ENCODE data around the gene CDC42BPB.

DNA sequence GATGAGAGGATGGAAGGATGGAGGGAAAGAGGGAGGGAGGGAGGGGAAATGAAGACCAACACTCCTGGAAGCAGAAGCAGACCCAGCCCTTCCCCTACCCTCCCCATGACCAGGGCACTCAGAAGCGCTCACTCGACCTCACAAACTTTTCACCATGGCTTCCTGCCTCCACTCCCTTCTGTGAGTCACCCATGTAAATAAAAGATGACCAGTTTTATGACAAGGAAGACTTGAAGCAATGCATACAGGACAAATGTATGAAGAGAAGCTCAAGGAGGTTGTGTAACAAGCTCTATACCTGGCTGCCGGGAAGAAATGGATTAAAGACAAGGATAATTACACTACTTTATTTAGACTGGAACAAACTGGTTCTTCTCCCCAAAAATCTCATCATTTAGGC is 63.8 kb downstream of the CDC42BPB start:
- TF ChIP-seq, protein P1, sequence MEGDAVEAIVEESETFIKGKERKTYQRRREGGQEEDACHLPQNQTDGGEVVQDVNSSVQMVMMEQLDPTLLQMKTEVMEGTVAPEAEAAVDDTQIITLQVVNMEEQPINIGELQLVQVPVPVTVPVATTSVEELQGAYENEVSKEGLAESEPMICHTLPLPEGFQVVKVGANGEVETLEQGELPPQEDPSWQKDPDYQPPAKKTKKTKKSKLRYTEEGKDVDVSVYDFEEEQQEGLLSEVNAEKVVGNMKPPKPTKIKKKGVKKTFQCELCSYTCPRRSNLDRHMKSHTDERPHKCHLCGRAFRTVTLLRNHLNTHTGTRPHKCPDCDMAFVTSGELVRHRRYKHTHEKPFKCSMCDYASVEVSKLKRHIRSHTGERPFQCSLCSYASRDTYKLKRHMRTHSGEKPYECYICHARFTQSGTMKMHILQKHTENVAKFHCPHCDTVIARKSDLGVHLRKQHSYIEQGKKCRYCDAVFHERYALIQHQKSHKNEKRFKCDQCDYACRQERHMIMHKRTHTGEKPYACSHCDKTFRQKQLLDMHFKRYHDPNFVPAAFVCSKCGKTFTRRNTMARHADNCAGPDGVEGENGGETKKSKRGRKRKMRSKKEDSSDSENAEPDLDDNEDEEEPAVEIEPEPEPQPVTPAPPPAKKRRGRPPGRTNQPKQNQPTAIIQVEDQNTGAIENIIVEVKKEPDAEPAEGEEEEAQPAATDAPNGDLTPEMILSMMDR (IDR thresholded peaks at IDR 0.05): no peak
- TF ChIP-seq POLR2AphosphoS5 (IDR thresholded peaks at IDR 0.05; ENCODE audit: low read depth, low read length) (no peak), SIN3A (IDR thresholded peaks at IDR 0.05; ENCODE audit: borderline replicate concordance, insufficient read depth, low read depth, low read length) (no peak)
- TF ChIP-seq, protein P2, sequence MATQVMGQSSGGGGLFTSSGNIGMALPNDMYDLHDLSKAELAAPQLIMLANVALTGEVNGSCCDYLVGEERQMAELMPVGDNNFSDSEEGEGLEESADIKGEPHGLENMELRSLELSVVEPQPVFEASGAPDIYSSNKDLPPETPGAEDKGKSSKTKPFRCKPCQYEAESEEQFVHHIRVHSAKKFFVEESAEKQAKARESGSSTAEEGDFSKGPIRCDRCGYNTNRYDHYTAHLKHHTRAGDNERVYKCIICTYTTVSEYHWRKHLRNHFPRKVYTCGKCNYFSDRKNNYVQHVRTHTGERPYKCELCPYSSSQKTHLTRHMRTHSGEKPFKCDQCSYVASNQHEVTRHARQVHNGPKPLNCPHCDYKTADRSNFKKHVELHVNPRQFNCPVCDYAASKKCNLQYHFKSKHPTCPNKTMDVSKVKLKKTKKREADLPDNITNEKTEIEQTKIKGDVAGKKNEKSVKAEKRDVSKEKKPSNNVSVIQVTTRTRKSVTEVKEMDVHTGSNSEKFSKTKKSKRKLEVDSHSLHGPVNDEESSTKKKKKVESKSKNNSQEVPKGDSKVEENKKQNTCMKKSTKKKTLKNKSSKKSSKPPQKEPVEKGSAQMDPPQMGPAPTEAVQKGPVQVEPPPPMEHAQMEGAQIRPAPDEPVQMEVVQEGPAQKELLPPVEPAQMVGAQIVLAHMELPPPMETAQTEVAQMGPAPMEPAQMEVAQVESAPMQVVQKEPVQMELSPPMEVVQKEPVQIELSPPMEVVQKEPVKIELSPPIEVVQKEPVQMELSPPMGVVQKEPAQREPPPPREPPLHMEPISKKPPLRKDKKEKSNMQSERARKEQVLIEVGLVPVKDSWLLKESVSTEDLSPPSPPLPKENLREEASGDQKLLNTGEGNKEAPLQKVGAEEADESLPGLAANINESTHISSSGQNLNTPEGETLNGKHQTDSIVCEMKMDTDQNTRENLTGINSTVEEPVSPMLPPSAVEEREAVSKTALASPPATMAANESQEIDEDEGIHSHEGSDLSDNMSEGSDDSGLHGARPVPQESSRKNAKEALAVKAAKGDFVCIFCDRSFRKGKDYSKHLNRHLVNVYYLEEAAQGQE (IDR thresholded peaks at IDR 0.05; ENCODE audit: insufficient read depth in 1 of 2, low read depth in 2 of 2, low read length in 1 of 2): no peak

Measured in Panc1 (cell line).